Spleen (tissue), 7 donors: Measurements from ENCODE around the gene MAGEA1.

ENCODE experiments used
- POLR2A ChIP-seq, 3 donors: fragments of 450-650 bp; IDR thresholded peaks; one replicate each; pipeline ENCODE4 v1.5.1; 2017; ENCODE audit warnings: antibody characterized with exemption in 3 of 3, mild to moderate bottlenecking in 1 of 3
- TF ChIP-seq, protein P1 (sequence below), 11 experiments: fragments of 200-600 bp in 7 of 11; fragments of 450-650 bp in 4 of 11; sonication (generic) in 4 of 11; IDR thresholded peaks in 8 of 11; conservative IDR thresholded peaks in 3 of 11; 1 replicate in 7 of 11; 2 replicates in 4 of 11; pipeline versions ENCODE4 v1.4.0 to v1.8.0; 2016 to 2021; ENCODE audit warnings: antibody characterized with exemption in 11 of 11, inconsistent platforms in 4 of 11, mild to moderate bottlenecking in 1 of 11
- donor health status: DM: no; HTN: no; CAD: no; lungs with moderate emphysema.
- donor health status: DM: no; HTN: no; CAD: no.
- donor health status: DM: no; HTN: no; CAD: no.

GRCh38 chrX:153153516-153153915 lies 25.6 kb upstream of the MAGEA1 start:
- no peak for TF ChIP-seq POLR2A (IDR thresholded peaks at IDR 0.05)
- TF ChIP-seq, protein P1, sequence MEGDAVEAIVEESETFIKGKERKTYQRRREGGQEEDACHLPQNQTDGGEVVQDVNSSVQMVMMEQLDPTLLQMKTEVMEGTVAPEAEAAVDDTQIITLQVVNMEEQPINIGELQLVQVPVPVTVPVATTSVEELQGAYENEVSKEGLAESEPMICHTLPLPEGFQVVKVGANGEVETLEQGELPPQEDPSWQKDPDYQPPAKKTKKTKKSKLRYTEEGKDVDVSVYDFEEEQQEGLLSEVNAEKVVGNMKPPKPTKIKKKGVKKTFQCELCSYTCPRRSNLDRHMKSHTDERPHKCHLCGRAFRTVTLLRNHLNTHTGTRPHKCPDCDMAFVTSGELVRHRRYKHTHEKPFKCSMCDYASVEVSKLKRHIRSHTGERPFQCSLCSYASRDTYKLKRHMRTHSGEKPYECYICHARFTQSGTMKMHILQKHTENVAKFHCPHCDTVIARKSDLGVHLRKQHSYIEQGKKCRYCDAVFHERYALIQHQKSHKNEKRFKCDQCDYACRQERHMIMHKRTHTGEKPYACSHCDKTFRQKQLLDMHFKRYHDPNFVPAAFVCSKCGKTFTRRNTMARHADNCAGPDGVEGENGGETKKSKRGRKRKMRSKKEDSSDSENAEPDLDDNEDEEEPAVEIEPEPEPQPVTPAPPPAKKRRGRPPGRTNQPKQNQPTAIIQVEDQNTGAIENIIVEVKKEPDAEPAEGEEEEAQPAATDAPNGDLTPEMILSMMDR (IDR thresholded peaks at IDR 0.05 in 8 of 11, conservative IDR thresholded peaks at IDR 0.05 in 3 of 11), result no peak
